A204.1 (cell line): Measurements from ENCODE around the gene RREB1.

Experiments
- FAIRE-seq: peaks from 2 replicates; lab custom pipeline; 2012; peaks lifted over from hg19 to GRCh38; lab: Jason Lieb, UNC

RREB1 gene

DNA sequence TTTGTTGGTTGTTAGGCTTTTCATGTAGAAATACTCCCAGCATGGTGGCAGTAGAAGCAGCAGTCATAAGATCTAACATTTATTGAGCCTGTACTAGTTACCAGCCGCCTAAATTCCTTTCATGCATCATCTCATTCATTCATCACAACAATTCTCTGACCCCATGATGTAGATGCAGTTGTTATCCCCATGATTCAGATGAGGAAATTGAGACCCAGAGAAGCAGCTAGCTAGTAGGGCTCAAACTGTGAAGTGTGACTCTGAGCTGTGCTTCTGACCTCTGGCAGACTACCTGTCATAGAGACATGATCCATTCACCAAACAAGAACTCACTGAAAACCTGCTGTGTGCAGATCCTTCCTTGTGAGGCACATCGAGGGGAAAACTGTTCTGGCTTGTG, 16.9 kb downstream of the RREB1 start:
- no peak for FAIRE-seq

DNA sequence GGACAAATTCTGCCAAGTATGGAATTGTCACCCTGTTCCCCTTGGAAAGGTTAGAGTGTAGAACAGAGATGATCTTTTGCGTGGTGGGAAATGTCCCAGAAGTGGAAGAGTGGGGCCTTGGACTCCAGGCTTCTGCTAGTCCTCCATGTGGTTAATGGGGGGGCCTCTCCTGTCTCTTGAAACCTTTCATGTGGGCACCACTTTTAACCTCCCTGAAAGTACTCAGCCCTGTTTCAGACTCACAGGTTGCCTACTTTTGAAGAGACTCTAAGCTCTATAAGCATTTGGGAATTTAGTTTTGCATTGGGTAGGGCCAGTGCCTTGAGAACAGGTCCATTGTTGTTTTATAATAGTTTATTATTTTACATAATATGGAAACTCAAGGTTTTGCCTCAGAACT, 17.5 kb downstream of the RREB1 start:
- FAIRE-seq, result no peak

DNA sequence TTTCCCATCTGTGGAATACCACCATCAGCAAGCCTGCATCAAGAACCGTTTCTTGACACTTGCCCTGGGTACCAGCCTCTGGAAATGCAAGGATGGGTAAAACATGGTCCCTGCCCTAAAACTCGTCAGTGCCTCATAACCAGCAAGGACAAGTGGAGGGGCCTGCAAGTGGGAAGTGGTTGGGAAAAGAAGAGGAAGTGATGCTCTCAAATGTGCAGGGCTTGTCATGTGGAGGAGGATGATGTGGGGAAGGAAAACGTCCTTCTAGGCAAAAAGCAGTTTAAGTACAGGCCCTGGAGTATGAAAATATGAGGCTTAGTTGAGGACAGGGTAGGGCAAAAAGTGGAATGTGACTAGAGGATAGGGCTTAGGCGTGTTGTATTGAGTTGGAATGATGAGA, 19.0 kb downstream of the RREB1 start:
- FAIRE-seq, result no peak

DNA sequence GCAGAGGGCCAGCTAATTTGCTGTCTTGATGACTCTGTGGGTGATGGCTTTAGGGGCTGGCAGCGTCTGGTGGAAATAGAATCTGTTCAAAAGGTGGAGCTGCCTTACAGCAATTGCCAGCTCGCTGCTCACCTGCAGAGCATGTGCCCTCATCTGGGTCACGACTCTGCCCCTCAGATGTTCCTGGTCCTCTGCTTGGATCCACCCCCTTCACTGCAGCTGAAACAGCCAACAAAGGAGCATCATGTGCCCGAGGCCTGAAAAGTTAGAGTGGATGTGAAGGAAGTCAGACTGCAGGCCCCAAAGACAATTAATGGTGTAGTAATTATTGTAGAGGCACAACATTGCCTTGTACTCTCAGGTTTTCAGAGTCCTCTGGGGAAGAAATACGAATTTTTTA, 19.9 kb downstream of the RREB1 start:
- FAIRE-seq, result no peak

DNA sequence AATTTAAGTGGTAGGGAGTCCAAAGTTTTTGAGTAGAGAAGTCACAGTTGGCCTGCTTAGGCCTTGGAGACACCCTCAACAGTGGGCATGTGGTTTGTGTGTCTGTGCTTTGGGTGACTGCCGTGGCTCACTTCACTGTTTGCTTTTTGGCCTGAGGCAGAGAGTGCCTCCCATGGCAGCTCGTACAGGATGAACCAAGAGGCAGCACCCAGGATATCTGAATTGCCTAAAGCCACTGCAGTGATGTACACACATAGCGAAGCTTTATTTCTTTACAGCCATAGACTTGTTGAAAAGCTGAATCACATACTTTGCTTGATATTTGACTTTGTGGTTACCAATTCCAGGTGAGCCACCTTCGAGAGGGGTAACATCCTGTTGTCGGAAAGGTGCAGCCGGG, 21.6 kb downstream of the RREB1 start:
- FAIRE-seq, result no peak

DNA sequence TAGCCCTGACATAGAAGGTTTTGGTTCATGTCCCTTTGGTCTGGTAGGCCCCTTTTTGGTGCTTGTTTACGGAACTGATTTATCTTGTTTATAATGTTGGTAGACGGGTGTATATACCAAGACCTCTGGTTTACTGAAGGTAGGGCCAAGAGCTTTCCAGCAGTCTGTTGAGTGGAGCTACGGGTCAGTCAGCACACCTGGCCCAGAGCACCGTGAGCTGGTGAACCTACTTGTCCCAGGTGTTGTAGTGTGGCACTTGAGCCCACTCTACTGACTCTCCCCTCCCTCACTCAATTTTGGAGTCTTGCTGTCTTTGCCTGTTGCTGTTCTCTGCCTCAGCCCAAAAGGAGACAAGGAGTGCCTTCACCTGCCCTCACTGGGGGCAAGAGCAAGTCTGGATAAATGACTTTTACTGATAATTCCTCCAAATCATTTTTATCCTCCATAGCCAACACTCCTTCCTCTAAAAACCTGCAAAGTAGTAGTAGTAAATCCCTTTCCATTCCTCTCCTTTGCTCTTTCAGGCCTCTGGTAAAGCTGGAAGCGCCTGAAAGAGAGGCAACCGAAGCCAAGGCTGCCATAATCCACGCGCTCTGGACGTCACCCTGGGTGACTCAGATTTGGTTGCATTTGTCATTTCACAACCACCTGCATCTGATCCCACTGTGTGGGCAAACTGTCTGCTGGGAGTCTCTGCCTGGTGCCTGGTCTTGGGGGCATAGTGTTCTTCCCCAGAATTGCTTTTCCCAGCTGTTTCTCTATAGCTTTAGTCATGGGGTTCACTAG, 22.2 kb downstream of the RREB1 start:
- no peak for FAIRE-seq

DNA sequence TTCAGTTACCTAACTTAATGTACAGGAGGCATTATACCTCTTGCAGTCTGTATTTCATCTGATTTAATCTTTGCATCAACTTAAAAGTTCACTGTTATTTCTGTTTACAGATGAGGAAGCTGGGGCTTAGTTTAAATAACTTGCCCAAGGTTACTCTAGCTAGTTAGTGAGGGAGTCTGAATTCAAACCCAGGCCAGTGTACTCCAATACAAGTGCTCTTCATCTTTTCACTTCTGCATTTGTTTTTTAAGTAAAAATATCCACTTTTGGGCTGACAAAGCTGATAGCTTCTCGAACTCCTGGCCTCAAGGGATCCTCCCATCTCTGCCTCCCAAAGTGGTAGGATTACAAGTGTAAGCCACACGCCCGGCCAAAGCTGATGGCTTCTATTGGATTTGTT, 23.6 kb downstream of the RREB1 start:
- FAIRE-seq, result no peak

DNA sequence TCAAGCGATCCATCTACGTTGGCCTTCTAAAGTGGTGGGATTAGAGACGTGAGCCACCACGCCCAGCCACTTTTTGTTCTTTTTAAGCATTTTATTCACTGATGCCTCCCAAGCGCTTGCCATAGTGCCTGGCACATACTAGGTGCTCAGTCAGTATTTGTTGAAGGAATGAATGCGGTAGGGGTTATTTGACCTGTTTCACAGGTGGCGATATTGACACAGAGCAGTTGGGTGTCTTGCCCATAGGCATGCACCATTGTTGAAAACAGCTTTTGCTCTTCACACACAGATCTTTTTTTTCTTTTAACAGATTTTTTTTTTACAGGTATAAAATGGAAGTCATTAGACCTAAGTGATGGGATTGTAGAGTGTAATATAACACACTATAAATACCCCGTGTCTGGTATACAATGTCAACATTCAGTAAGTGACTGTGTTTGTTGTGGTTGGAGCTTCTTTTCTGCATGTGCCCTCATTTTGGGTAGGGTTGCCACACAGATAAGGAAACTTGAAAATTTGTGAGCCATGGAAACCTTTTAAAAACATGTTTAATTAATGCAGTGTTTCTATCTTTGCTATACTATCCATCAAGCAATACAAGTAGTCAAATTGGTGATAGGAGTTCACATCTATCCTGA, 24.8 kb downstream of the RREB1 start:
- FAIRE-seq, result no peak

DNA sequence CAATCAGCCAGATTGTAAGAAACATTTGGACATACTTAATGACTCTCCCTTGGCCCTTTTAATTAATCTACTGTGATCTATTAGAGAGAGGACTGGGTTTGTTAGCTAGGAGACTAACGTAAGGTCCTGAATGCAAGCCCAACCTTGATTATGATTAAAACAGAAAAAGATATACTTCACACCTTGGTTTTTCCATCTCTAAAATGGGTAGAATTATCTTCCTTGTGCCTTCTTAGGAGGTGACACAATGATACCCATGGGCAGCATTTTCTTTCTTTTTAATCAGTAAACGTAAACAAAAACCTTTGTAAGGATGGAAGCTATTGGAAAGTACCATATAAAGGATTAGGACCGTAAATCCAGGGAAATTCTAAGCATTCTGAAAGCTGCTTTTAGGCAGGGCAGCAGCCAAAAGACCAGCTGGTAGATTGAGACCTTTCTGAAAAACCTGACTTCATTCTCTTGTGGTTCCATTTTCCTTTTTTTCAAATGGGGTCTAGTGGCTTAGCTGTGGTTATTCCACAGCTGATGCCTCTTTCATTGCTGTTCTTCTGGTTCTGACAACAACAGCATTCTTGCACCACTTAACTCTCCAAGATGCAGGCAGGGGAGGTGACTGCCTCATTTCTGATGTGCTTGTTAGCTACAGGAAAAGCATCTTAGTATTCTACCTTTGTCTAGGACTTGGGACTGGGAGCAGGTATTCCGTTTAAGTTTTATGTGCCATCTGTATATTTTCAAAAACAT, 27.4 kb downstream of the RREB1 start:
- FAIRE-seq, result no peak

DNA sequence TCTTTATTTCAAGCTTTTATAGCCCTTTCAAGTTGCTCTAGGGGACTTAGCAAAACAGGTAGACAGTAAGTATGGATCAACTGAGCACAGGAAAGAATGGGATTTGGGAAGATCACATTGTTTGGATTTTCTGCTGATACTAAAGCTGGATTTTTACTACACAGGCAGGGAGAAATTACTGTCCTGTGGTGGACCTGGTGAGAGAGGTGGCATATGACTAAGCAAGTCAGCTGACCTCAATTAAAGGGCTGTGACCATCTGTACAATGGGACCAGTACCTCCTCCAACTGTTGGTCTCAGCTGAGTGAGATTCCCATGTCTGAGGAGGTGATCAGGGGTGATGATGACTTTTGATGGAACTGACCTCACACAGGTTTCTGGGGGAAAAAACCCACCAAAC, 28.0 kb downstream of the RREB1 start:
- FAIRE-seq, result no peak

DNA sequence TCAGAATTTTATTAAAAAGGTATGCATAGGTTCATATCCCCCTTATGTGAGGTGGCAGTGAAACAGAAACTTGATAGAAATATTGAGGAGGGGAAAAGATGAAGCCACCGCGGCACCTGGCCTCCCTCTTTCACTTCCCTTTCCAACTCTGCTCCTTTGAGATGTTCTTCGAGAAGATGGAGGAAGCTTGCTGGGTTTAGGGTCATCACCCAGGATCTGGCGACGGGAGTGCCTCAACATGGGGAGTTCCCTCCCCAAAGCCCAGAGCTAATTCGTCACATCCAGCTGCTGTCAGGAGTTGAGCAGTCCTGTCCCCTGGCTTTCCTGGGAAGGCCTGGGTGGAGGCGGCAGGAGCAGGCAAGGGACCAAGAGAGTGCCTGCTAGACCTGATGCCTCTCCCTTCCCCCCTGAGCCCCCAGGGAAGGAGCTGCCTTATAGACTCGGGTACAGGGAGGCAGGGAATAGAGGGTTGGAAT, 29.1 kb downstream of the RREB1 start:
- no peak for FAIRE-seq

DNA sequence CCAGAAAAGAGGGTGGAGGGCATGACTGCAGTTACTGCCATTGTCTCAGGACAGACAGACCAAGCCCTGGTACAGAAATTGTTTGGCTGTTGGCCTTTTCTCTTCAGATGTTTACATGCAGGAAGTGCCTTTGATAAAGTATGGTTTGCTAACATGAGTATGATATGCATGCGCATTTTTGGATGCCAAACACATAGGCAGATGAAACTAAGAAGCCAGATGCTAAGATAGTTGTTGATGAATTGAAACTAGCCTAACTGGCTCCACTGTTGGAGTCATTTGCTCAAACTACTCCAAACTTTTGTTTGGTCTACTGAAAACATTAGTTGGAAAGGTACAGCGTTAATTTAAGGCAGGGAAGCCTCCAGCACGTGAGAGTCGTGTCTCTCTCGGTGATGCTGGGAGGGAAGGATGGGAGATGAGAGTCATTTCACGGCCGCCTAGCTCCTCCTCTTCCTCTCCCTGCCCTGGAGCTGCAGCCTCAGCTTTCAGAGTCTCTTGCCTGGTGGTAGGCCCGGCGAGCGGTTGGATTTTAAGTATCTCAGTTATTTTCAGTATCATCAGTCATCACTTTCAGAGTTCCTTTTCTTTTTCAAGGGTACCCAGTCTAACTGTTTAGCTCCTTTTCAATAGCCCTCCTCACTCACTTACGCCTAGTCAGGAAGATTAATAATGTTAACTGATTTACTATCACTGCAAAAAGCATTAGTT, 29.7 kb downstream of the RREB1 start:
- no peak for FAIRE-seq

DNA sequence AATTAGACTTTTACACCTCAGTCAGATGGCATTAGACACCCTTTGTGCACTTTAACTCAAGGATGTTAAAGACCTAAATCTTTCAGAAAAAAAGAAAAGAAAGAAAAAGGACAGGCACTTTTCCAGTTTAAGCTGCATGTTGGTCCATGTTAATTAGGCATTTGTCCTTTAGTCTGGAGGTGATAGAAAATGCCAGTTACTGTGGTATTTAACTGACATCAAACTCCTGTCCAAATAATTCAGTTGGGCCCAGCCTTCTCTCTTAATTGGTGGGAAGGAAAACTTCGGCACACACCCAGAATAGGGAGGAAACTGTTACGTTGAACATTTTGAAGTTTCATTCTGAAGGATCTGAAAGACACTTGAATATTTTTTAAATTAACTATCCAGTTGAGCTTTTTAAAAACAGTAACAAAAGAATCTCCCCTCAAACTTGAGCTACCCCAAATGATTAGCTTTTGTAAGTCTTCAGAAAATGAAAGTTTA, 30.3 kb downstream of the RREB1 start:
- no peak for FAIRE-seq

DNA sequence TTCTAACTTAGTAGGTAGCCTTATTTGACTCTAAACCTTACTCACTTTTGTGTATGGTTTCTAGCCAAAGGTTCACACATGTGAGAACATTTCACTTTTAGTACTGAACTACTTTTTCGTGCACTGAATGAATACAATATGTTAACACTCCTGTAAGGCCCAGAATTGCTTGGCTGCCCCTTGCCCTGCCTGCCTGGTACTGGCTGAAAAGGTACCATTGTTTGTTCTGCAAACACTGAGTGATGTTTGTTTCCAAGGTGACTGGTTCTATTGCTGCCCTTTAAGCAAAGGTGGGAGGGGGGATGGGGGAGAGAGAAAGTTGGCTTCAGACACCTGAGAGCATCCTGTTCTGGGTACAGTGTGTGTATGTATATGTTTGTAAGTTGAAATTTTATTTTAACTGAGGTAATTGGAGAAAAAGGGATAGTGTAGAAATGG, 31.2 kb downstream of the RREB1 start:
- FAIRE-seq, result no peak

DNA sequence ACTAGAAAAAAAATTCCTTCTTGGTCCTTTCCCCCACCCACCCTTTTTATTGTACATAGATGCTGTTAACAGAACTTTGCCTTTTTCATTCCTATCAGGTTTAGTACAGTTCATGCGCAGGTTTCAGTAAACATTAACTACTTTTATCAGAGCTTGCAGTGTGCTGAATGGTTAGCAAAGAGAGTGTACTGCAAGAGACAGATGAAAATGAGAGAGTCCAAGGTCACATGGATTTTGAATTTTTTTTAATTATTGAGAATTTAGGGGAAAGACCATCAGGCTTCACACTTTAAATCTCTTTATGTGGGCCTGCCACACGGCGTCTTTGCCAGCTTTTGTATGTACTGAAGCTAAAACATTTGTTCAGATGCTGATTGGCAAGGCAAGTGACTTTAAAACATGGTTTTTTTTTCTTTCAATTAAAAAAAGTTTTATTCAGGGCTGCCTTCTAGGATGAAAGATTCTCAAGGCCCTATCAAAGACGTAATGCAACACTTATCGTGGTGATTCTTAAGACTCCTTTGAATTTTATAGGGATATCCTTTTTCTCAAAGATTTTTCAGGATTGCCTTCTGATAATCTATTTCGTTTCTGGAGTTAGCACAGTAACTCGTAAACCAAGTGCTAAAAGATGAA, 32.2 kb downstream of the RREB1 start:
- FAIRE-seq, result no peak

DNA sequence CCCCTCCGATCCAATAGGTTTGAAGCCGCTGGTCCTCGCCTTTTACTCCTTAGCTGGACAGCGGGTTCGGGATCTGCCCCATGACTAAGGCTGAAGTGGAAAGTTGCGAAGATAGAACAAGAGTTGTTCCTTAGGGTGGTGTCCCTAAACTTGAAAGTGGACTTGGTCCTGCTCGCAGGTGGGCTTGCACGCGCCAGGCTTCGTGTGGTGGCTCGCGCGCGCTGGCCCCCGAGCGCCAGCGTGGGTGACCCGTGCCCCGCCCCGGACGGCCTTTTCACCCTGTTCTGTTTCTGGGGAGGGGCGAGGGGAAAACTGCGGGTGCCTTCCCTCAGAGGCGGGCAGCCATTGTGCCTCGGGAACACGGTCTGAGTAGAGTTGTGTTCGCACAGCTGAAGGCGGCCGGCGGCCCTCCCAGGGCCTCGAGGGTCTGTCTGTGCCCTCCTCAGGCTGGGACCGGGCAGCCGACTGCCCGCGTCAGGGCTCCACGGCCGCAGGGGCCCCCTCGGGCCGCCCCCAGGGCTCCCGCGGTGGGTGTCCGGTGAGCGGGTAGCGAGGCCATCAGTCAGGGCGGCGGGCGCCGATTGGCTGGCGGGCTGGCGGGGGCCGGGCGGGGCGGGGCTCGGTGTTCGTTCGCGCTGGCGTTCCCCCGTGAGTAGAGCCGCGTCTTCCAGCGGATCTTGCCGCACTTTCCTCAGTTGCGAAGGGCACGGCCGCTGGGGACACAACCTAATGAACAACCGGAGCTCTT, 33.0 kb downstream of the RREB1 start:
- no peak for FAIRE-seq

DNA sequence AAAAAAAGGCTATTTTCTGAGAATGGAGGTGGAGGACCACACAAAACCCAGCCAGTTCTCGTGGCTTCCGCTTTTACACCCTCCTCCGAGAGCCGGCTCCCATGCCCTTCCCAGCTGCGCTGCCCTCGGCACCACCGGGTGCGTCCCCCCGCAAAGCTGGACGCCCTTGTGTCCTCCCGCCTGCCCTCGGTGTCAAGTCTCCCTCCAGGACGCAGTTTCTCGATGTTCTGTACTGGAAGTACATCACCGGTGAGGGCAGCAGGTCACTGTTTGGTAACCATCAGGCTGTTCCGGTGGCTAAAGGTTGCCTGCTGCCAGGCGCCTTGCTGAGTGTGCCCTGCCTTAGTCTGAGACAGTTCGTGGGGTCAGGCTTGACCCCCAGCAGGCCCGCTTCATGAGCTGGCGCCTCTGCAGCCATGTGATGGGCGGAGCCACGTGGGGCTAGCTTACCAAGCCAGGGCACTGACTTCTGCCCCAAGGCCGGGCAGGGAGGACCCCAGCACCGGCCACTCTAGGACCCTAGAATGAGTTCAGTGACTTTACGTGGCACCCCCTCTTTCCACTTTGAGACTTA, 34.6 kb downstream of the RREB1 start:
- FAIRE-seq, result no peak

DNA sequence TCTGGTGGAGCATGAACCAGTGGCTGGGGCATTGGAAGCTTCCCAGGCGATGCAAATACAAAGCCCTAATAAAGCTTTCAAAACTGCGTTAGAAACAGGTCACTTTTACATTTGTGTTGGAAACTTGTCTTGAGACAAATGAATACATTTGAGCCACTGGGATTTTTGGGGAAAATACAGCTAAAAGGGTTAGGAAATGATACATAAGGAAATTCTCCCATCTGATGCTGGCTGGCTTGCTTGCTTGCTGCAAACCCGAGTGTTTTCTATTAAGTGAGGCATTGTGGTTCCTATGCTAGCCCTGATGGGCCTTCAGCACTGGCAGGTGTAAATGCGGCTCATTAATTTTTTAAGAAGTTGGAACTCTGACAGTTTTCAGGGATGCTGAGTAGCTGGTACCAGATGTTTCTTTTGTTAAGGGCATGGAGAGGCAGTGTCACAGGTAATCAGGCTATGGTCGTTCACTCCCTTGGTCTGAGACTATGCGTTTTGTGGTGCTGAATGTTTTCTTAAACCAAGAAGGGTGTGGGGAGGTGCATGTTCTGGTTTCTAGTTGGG, 35.2 kb downstream of the RREB1 start:
- no peak for FAIRE-seq

DNA sequence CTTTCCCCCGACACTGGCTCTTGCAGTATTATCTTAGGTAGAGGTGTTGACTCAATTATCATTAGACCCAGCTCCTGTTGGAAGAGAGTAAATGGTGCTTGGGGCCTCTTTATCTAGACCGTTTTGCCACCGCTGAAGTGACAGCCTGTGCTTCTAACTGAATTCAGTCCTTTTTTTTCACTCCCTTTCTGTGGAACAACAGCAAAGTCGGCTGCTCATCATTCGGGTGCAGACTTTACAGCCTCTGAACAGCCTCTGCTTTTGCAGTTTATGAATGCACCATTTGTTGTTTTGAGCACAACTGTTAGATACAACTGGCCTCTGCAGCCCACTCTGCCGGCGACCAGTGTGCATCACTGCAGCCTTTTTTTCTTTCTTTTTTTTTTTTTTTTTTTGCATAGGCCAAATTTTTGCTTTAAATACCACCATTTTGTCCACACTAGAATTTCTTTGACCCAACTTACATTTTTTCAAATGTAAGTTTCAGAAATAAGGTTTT, 35.8 kb downstream of the RREB1 start:
- FAIRE-seq, result no peak

DNA sequence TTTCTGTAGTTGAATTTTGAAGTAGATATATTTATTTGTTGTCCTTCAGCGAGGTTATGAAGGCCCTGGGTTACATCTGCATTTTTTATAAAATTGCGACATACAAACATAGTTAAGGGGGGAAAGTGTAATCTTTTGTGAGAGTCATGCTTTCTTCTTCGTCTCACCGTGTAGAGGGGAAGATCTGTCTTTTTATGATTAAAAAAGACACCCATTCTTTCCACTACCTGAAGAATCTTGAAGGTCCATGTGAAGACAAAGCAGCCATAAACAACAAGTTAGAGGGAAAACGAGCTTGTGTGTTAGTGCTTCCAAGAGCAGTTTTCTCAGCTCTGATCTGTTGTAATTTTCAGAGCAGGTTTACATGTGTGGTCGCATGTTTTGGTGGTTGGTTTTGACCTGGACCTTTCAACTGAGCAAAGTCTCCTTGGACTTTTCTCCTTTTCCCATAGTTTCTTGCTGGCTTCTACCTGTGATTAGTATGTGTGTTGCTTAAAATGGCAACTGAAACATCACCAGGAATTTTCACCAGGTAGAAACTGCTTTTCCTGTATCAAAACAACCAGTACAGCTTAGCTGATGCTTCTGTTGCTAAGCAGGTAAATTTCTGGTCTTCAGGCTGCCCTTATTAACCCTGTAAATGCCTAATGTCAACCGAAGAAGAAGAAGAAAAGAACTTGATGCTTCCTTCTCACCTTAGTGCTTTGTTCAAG, 37.3 kb downstream of the RREB1 start:
- FAIRE-seq, result no peak
